ENCODE data around the gene SIX2. TPM values are rescaled to one million over a fixed set of nuclear protein-coding genes. Genes with fewer than 3 reads are reported as not detected.
A peak's percentile ranks its signal among the peaks of the same experiment; 100 is the strongest.

SIX2 gene
- total RNA-seq = 1 to 10 TPM; 2.8 to 6.2 (median 3.5) TPM
- 1 to 10 TPM; 3.6 to 4.2 TPM for polyA plus RNA-seq

- H3K4me1 ChIP-seq = peaks cover 0 to 16% (median 8%) of the 10 kb centered on the region in 3 donors
- no peak for TF ChIP-seq CTCF (IDR thresholded peaks at IDR 0.05)
- H3K4me3 ChIP-seq = peak within 1 kb of the TSS; percentile 27 to 62 (median 40)
- peak within 1 kb of the TSS; percentile 16 to 71 (median 55) for H3K27ac ChIP-seq
- H3K9me3 ChIP-seq = no peaks in the 10 kb centered on the region
- ATAC-seq = peak; percentile 88 to 93 (median 89)
- H3K27me3 ChIP-seq = peaks cover 0 to 7% (median 0%) of the 10 kb centered on the region in 4 donors
- 0 to 1% methylated on average over 52 to 61 of the region's 61 CpGs for whole genome bisulfite sequencing, 2 donors
- peak; percentile 92 to 97 (median 96) for DNase-seq
- no peak for FAIRE-seq
- intact Hi-C loops (cut with DNase I) = no loop called here
- no peaks in the 10 kb centered on the region for H3K36me3 ChIP-seq
These were observed at the start of gene SIX2 for GRCh38 chr2:45009303-45009927. Gene SIX2 (minus strand): TSS chr2:45009452. CDS start chr2:45009110, 342 bp downstream.

GRCh38 chr2:45055162-45055605 lies 45.9 kb upstream of the SIX2 start:
- intact Hi-C loops (cut with DNase I) = no loop called here
- no peak for TF ChIP-seq CTCF (IDR thresholded peaks at IDR 0.05)
- Histone ChIP-seq H3K4me3 (no peak overlapping the region), H3K36me3 (no peaks in the 10 kb centered on the region), H3K4me1 (no peaks in the 10 kb centered on the region), H3K9me3 (no peaks in the 10 kb centered on the region), H3K27me3 (no peaks in the 10 kb centered on the region), H3K27ac (no peak overlapping the region)
- WGBS, 2 donors = 69 to 72% methylated on average over 7 of the region's 7 CpGs
- DNase-seq (no peak), ATAC-seq (no peak), FAIRE-seq (no peak)

DNA sequence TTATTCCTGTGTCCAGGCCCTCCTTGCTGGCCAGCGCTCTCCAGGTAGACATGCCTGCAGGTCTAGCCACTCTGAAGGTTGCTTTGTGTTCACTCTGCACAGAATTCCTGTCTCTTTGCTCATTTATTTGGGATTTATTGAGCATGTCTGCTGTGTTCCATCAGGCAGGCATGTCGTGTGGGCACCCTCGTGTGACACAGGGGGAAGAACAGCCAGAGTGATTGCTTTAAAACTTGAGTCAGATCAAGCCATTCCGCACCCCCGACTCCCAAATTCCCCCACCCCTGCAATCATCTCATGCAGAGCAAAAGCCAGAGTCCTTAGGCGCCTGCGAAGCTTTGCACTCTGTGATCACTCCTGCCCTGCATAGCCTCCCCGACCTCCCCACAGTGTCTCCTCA lies 44.7 kb upstream of the SIX2 start:
- no peak for DNase-seq
- Histone ChIP-seq H3K27me3 (no peaks in the 10 kb centered on the region), H3K9me3 (no peaks in the 10 kb centered on the region), H3K27ac (no peak overlapping the region), H3K36me3 (no peaks in the 10 kb centered on the region), H3K4me3 (no peak overlapping the region), H3K4me1 (no peaks in the 10 kb centered on the region)
- WGBS, 2 donors = 72 to 81% methylated on average over 8 of the region's 8 CpGs
- no peak for ATAC-seq
- no peak for FAIRE-seq
- intact Hi-C loops (cut with DNase I) = no loop called here
- no peak for TF ChIP-seq CTCF (IDR thresholded peaks at IDR 0.05)

- H3K4me3 ChIP-seq = no peak overlapping the region
- intact Hi-C loops (cut with DNase I) = no loop called here
- ATAC-seq (no peak), DNase-seq (no peak), FAIRE-seq (no peak)
- no peaks in the 10 kb centered on the region for H3K9me3 ChIP-seq
- 82 to 87% methylated on average over 5 of the region's 5 CpGs for WGBS, 2 donors
- H3K4me1 ChIP-seq = no peaks in the 10 kb centered on the region
- no peaks in the 10 kb centered on the region for H3K27me3 ChIP-seq
- TF ChIP-seq CTCF (IDR thresholded peaks at IDR 0.05) = no peak
- no peaks in the 10 kb centered on the region for H3K36me3 ChIP-seq
- H3K27ac ChIP-seq = no peak overlapping the region
These were observed 43.2 kb upstream of the SIX2 start for GRCh38 chr2:45052388-45052928.
